SK-N-SH (cell line): ENCODE results near the gene THAP12. TPM values are rescaled to one million over a fixed set of nuclear protein-coding genes. Genes with fewer than 3 reads are reported as not detected.
"Not testable (repeated sequence)": the region's sequence is repeated elsewhere in the genome, so short reads cannot be mapped to it uniquely, and the experiment has no call there.

ENCODE experiments used
- CTCF ChIA-PET: fragments of 300-600, 350-600 bp; formaldehyde crosslinking; extraction: SDS; loops from one replicate; lab custom pipeline; 2021; lab: Yijun Ruan, JAX
- POLR2A ChIA-PET: fragments of 350-600 bp; sonication (Branson Sonifier 250); formaldehyde crosslinking; extraction: SDS; loops from one replicate; lab custom pipeline; 2020; ENCODE audit warnings: antibody characterized with exemption, inconsistent platforms; lab: Yijun Ruan, JAX
- DNase-seq: peaks from one replicate; pipeline ENCODE4 v3.0.0; 2012
- H2AFZ ChIP-seq: fragments of 200-600 bp; sonication (generic); 2 replicates; pipeline ENCODE4 v1.8.1; 2016; ENCODE audit warnings: antibody characterized with exemption, mild to moderate bottlenecking, low read depth
- H3F3A ChIP-seq: fragments of 200-600 bp; sonication (generic); replicated peaks from 2 replicates; pipeline ENCODE3; 2016; ENCODE audit warnings: antibody characterized with exemption, mild to moderate bottlenecking; ENCODE audit not compliant: insufficient read depth
- H3K27ac ChIP-seq, 2 experiments: fragments of 200-500 bp in 1 of 2; fragments of 200-600 bp in 1 of 2; sonication (Bioruptor generic) in 1 of 2; sonication (generic), shearing (Covaris generic) in 1 of 2; 2 replicates each; pipeline versions ENCODE4 v1.5.1 to v1.6.1; 2014 to 2016; ENCODE audit warnings: low read depth in 2 of 2, inconsistent platforms in 1 of 2, low read length in 1 of 2, mild to moderate bottlenecking in 1 of 2, mixed read lengths in 1 of 2
- H3K27me3 ChIP-seq: fragments of 200-600 bp; sonication (generic), shearing (Covaris generic); 2 replicates; pipeline ENCODE4 v1.6.1; 2016; ENCODE audit warnings: mixed run types; ENCODE audit not compliant: insufficient read depth
- H3K36me3 ChIP-seq, 2 experiments: fragments of 200-500 bp in 1 of 2; fragments of 200-600 bp in 1 of 2; sonication (Bioruptor generic) in 1 of 2; sonication (generic) in 1 of 2; replicated peaks in 1 of 2; 2 replicates each; pipeline versions ENCODE3 to v1.5.1; 2014 to 2016; ENCODE audit warnings: low read length in 1 of 2, mild to moderate bottlenecking in 1 of 2; ENCODE audit not compliant: insufficient read depth in 2 of 2, control insufficient read depth in 1 of 2
- H3K4me1 ChIP-seq, 2 experiments: fragments of 200-500 bp in 1 of 2; fragments of 200-600 bp in 1 of 2; sonication (Bioruptor generic) in 1 of 2; sonication (generic), shearing (Covaris generic) in 1 of 2; 2 replicates each; pipeline versions ENCODE4 v1.5.1 to v1.6.1; 2014 to 2016; ENCODE audit warnings: low read depth in 1 of 2, low read length in 1 of 2, mixed run types in 1 of 2; ENCODE audit not compliant: insufficient read depth in 2 of 2, control insufficient read depth in 1 of 2
- H3K4me2 ChIP-seq: fragments of 200-600 bp; sonication (generic), shearing (Covaris generic); 2 replicates; pipeline ENCODE4 v1.6.1; 2017; ENCODE audit warnings: mixed run types
- H3K4me3 ChIP-seq, 2 experiments: fragments of 200-500 bp in 1 of 2; fragments of 200-600 bp in 1 of 2; sonication (Bioruptor generic) in 1 of 2; sonication (generic), shearing (Covaris generic) in 1 of 2; 2 replicates each; pipeline versions ENCODE4 v1.5.1 to v1.8.1; 2014 to 2016; ENCODE audit warnings: low read depth in 2 of 2, inconsistent platforms in 1 of 2, low read length in 1 of 2, mild to moderate bottlenecking in 1 of 2, mixed read lengths in 1 of 2, moderate library complexity in 1 of 2
- H3K79me2 ChIP-seq: fragments of 200-600 bp; sonication (generic); 2 replicates; pipeline ENCODE4 v1.8.1; 2017; ENCODE audit warnings: mild to moderate bottlenecking; ENCODE audit not compliant: insufficient read depth
- H3K9ac ChIP-seq: fragments of 200-600 bp; sonication (generic); 2 replicates; pipeline ENCODE4 v1.6.1; 2017; ENCODE audit warnings: mixed run types
- H3K9me2 ChIP-seq: fragments of 200-600 bp; sonication (generic); 2 replicates; pipeline ENCODE4 v1.6.1; 2017; ENCODE audit warnings: mixed run types
- H3K9me3 ChIP-seq: fragments of 200-600 bp; sonication (generic); 2 replicates; pipeline ENCODE4 v1.6.1; 2017; ENCODE audit warnings: mixed run types, mild to moderate bottlenecking, moderate library complexity
- H4K20me1 ChIP-seq: fragments of 200-600 bp; sonication (generic); 2 replicates; pipeline ENCODE4 v1.6.1; 2017; ENCODE audit warnings: mild to moderate bottlenecking, mixed run types; ENCODE audit not compliant: insufficient read depth
- EZH2phosphoT487 ChIP-seq: fragments of 200-600 bp; sonication (generic); IDR thresholded peaks from 2 replicates; pipeline ENCODE4 v1.6.1; 2017; ENCODE audit warnings: low read depth, mixed run types, mild to moderate bottlenecking, antibody characterized with exemption, moderate library complexity, borderline replicate concordance
- FOXJ3 ChIP-seq: sonication (generic); formaldehyde crosslinking; IDR thresholded peaks from 2 replicates; pipeline ENCODE4 v1.5.1; 2020; ENCODE audit warnings: mild to moderate bottlenecking, missing genetic modification reagents
- NRF1 ChIP-seq: IDR thresholded peaks from 2 replicates; pipeline ENCODE4 v1.6.1; 2012; ENCODE audit warnings: low read depth, mild to moderate bottlenecking, low read length
- RAD21 ChIP-seq: IDR thresholded peaks from 2 replicates; pipeline ENCODE4 v1.6.1; 2012; ENCODE audit warnings: mild to moderate bottlenecking, low read length
- SMC3 ChIP-seq: IDR thresholded peaks from 2 replicates; pipeline ENCODE4 v1.6.1; 2012; ENCODE audit warnings: low read depth, low read length, improper control_type of control experiment
- TAF1 ChIP-seq: IDR thresholded peaks from 2 replicates; pipeline ENCODE4 v1.6.1; 2012; ENCODE audit warnings: low read depth, mild to moderate bottlenecking, low read length, moderate library complexity, borderline replicate concordance
- YY1 ChIP-seq: IDR thresholded peaks from 2 replicates; pipeline ENCODE4 v1.4.0; 2012; ENCODE audit warnings: low read depth, mild to moderate bottlenecking
- WGBS: methylation state at CpG from one replicate; pipeline ENCODE4 v1.1.6; 2017; ENCODE audit warnings: low lambda C conversion rate; 5-methylcytosine and 5-hydroxymethylcytosine counted together
- polyA plus RNA-seq, 3 experiments: library from polyadenylated mRNA; depleted of rRNA; stranded (reverse); fragments of >200 nt; gene quantifications; 2 replicates each; pipeline ENCODE4 v1.2.3, GENCODE V29; 2012
- TF ChIP-seq, protein P1 (sequence below): IDR thresholded peaks from 2 replicates; pipeline ENCODE4 v1.6.1; 2012; ENCODE audit warnings: mild to moderate bottlenecking, low read depth, low read length, moderate library complexity
- TF ChIP-seq, protein P2 (sequence below): fragments of 200-600 bp; sonication (generic); IDR thresholded peaks from 2 replicates; pipeline ENCODE4 v1.6.1; 2017; ENCODE audit warnings: antibody characterized with exemption, mild to moderate bottlenecking, moderate library complexity

The THAP12 gene
- polyA plus RNA-seq, 1 of the 3 experiments (the other 2 are of a cell fraction), result 14.9 TPM

DNA sequence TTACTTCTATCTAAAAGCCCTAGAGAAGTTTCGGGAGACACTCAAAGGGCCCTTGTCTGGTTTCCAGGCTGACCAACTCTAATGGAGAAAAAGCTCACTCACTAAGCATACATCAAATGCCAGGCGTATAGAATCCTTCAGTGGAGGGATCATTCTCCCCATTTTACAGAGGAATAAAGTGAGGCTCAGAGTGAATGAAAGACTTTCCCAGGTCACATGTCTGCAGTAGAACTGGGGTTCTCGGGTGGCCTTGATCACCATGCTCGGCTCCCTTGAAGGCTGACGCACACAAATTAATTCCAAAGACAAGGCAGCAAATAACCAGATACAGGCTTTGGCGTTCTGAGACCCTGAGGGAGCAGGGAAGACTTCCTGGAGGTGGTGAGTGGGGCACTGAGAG lies 60.0 kb downstream of the THAP12 start (continued):
- TF ChIP-seq, protein P1, sequence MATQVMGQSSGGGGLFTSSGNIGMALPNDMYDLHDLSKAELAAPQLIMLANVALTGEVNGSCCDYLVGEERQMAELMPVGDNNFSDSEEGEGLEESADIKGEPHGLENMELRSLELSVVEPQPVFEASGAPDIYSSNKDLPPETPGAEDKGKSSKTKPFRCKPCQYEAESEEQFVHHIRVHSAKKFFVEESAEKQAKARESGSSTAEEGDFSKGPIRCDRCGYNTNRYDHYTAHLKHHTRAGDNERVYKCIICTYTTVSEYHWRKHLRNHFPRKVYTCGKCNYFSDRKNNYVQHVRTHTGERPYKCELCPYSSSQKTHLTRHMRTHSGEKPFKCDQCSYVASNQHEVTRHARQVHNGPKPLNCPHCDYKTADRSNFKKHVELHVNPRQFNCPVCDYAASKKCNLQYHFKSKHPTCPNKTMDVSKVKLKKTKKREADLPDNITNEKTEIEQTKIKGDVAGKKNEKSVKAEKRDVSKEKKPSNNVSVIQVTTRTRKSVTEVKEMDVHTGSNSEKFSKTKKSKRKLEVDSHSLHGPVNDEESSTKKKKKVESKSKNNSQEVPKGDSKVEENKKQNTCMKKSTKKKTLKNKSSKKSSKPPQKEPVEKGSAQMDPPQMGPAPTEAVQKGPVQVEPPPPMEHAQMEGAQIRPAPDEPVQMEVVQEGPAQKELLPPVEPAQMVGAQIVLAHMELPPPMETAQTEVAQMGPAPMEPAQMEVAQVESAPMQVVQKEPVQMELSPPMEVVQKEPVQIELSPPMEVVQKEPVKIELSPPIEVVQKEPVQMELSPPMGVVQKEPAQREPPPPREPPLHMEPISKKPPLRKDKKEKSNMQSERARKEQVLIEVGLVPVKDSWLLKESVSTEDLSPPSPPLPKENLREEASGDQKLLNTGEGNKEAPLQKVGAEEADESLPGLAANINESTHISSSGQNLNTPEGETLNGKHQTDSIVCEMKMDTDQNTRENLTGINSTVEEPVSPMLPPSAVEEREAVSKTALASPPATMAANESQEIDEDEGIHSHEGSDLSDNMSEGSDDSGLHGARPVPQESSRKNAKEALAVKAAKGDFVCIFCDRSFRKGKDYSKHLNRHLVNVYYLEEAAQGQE, result no peak
- TF ChIP-seq FOXJ3 (CRISPR knock-in tag) (no peak), EZH2phosphoT487 (no peak), YY1 (no peak)

DNA sequence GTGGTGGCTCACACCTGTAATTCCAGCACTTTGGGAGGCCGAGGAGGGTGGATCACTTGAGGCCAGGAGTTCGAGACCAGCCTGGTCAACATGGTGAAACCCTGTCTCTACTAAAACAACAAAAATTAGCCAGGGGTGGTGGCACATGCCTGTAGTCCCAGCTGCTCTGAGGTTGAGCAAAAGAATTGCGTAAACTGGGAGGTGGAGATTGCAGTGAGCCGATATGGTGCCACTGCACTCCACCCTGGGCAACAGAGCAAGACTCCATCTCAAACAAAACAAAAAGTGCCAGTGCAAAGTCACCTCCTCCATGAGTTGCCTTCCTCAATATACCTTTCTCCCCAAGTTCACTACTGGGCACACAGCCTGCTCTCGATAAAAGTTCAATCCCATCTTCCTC lies 61.1 kb downstream of the THAP12 start:
- H3K9me2 ChIP-seq, H2AFZ ChIP-seq, H3F3A ChIP-seq, H3K36me3 ChIP-seq, H4K20me1 ChIP-seq, POLR2A ChIA-PET, DNase-seq, H3K79me2 ChIP-seq, H3K4me3 ChIP-seq, H3K9me3 ChIP-seq, H3K9ac ChIP-seq, H3K4me2 ChIP-seq, H3K27ac ChIP-seq, H3K27me3 ChIP-seq, H3K4me1 ChIP-seq: not testable (repeated sequence)
- 54% methylated on average over 4 of the region's 5 CpGs for WGBS
- CTCF ChIA-PET, result interaction anchor here (0.8 to 16.5 kb wide), 28 partner anchors 9 to 539 kb away, joined by 3 to 328 read pairs (median 4); partner anchors contain the start of genes EMSY and WNT11

DNA sequence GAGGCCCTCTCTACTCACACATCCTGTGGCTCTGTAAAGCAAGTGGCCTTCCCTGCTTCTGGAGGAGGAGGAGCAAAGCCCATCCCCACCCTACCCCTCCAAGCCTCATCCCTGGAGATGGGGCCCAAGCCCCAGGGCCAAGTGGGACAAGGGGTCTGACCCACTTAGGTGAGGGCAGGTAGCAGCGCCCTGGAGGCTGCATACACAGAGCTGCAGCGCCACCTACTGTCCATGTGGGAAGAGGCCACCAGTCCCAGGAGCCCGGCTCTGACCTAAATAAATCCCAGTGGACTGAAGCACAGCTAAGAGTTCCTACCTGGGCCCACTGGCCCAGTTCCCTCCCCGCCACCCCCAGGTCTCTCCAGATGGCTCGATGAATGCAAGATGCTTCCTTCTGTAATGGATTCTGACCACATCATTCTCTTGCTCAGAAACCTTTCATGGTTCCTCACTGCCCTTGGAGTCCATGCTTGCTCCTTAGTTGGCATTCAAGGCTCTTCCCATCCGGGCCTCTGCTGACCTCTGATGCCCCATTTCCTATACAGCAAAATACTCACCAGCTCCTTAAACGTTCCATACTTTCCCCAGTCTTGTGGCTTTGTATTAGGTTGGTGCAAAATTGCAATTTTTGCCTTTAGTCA lies 62.1 kb downstream of the THAP12 start:
- POLR2A ChIA-PET, result interaction anchor here (1.2 kb wide), 1 partner anchor 111 kb away, joined by 3 read pairs; no protein-coding TSS in a partner anchor
- H2AFZ ChIP-seq, result no peak overlapping the region

More for the DNA sequence above, 62.1 kb downstream of the THAP12 start:
- CTCF ChIA-PET, result interaction anchor here (0.6 to 16.5 kb wide), 60 partner anchors 10 to 613 kb away, joined by 3 to 328 read pairs (median 4); partner anchors contain the start of genes EMSY and WNT11
- H3K27ac ChIP-seq, result no peak overlapping the region
- no peaks in the 10 kb centered on the region for H3F3A ChIP-seq
- H3K4me2 ChIP-seq, result no peak overlapping the region
- no peaks in the 10 kb centered on the region; a peak in 1 of 4 replicates for H3K4me1 ChIP-seq
- no peaks in the 10 kb centered on the region for H4K20me1 ChIP-seq
- no peak overlapping the region for H3K9ac ChIP-seq
- H3K9me2 ChIP-seq, result no peaks in the 10 kb centered on the region
- H3K9me3 ChIP-seq, result no peaks in the 10 kb centered on the region
- no peaks in the 10 kb centered on the region for H3K36me3 ChIP-seq
- H3K27me3 ChIP-seq, result no peaks in the 10 kb centered on the region
- TF ChIP-seq TAF1 (no peak), SMC3 (peak; percentile 91), RAD21 (peak; percentile 97), NRF1 (0 out of 2 replicates have a peak, but pooled peaks have one; percentile 11)
- TF ChIP-seq, protein P2, sequence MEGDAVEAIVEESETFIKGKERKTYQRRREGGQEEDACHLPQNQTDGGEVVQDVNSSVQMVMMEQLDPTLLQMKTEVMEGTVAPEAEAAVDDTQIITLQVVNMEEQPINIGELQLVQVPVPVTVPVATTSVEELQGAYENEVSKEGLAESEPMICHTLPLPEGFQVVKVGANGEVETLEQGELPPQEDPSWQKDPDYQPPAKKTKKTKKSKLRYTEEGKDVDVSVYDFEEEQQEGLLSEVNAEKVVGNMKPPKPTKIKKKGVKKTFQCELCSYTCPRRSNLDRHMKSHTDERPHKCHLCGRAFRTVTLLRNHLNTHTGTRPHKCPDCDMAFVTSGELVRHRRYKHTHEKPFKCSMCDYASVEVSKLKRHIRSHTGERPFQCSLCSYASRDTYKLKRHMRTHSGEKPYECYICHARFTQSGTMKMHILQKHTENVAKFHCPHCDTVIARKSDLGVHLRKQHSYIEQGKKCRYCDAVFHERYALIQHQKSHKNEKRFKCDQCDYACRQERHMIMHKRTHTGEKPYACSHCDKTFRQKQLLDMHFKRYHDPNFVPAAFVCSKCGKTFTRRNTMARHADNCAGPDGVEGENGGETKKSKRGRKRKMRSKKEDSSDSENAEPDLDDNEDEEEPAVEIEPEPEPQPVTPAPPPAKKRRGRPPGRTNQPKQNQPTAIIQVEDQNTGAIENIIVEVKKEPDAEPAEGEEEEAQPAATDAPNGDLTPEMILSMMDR, result peak; percentile 91
- H3K4me3 ChIP-seq, result no peak overlapping the region; a peak in 1 of 4 replicates
- H3K79me2 ChIP-seq, result no peaks in the 10 kb centered on the region
- 0% methylated on average over 4 of the region's 7 CpGs for WGBS
- peak; percentile 91 for DNase-seq
